Mononuclear cell (primary cell): Measurements from ENCODE around the gene AIRE. TPM values are rescaled to one million over a fixed set of nuclear protein-coding genes. Genes with fewer than 3 reads are reported as not detected.
"Not testable (repeated sequence)": the region's sequence is repeated elsewhere in the genome, so short reads cannot be mapped to it uniquely, and the experiment has no call there.

ENCODE experiments used
- H3K27me3 ChIP-seq: 2 replicates; pipeline ENCODE4 v1.6.0; 2011; ENCODE audit warnings: low read length, control low read depth; ENCODE audit not compliant: insufficient read depth
- H3K4me1 ChIP-seq: 2 replicates; pipeline ENCODE4 v1.5.1; 2011; ENCODE audit warnings: mild to moderate bottlenecking, low read length, control low read depth; ENCODE audit not compliant: insufficient read depth
- H3K4me3 ChIP-seq: 2 replicates; pipeline ENCODE4 v1.5.1; 2011; ENCODE audit warnings: mild to moderate bottlenecking, low read length, moderate library complexity
- H3K9me3 ChIP-seq: 2 replicates; pipeline ENCODE4 v1.5.1; 2011; ENCODE audit warnings: low read depth, mild to moderate bottlenecking, control low read depth, low read length
- total RNA-seq: library from RNA; depleted of rRNA; stranded (reverse); fragments of >200 nt; gene quantifications from one replicate; pipeline ENCODE4 v1.2.3, GENCODE V29; 2012

AIRE gene
- total RNA-seq, 1 donor, result 0.10 TPM

DNA sequence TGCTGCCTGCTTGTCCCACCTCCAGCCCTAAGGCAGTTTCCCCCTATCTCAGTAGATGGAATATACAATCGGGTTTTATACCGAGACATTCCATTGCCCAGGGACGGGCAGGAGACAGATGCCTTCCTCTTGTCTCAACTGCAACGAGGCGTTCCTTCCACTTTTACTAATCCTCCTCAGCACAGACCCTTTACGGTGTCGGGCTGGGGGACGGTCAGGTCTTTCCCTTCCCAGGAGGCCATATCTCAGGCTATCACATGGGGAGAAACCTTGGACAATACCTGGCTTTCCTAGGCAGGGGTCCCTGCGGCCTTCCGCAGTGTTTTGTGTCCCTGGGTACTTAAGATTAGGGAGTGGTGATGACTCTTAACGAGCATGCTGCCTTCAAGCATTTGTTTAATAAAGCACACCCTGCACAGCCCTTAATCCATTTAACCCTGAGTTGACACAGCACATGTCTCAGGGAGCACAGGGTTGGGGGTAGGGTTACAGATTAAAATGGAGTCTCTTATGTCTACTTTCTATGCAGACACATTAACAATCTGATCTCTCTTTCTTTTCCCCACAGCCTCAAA, 2.4 kb upstream of the AIRE start:
- H3K27me3 ChIP-seq, H3K9me3 ChIP-seq, H3K4me3 ChIP-seq, H3K4me1 ChIP-seq: not testable (repeated sequence)

DNA sequence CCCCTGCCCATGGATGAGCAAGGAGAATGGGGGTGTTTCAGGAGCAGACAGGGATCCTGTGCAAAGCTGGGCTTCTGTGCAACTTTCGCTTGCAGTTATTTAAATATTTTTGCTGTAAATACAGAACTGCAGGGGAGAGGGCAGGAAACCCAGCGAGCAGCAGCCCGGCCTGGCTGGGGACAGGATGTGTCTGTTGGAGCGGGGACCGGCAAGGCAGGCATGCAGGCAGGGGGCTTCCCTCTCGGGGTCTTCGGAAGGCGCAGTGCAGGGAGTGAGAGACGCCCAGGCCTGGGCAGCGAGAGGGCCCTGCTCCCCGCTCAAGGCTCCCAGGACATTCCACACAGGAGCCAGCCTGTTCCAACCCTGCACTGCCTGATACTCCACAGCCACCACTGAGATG, 1.7 kb upstream of the AIRE start:
- Histone ChIP-seq H3K4me1 (no peaks in the 10 kb centered on the region), H3K27me3 (no peaks in the 10 kb centered on the region), H3K4me3 (no peak overlapping the region), H3K9me3 (no peaks in the 10 kb centered on the region)

DNA sequence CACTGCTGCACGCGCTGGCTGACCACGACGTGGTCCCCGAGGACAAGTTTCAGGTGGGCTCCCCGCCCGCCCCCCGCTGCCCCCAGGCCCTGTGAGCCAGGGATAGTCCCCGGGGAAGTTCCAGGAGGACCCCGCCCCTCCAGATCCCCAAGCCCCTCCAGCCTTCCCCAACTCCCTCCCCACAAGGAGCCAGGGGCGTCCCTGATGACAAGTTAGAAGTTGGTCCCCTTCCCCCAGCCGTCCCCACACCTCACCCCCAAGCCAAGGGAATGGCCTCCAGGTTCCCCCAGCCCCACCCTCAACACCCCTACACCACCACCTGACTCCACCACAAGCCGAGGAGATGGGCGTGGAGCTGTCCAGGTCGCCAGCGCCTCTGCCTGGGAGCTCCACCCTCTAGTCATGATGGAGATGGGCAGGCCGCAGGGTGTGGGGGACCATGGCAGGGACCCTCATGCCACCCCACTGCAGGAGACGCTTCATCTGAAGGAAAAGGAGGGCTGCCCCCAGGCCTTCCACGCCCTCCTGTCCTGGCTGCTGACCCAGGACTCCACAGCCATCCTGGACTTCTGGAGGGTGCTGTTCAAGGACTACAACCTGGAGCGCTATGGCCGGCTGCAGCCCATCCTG, 525 bp downstream of the AIRE start:
- Histone ChIP-seq H3K4me3 (no peak overlapping the region), H3K27me3 (no peaks in the 10 kb centered on the region), H3K4me1 (no peaks in the 10 kb centered on the region), H3K9me3 (no peaks in the 10 kb centered on the region)

DNA sequence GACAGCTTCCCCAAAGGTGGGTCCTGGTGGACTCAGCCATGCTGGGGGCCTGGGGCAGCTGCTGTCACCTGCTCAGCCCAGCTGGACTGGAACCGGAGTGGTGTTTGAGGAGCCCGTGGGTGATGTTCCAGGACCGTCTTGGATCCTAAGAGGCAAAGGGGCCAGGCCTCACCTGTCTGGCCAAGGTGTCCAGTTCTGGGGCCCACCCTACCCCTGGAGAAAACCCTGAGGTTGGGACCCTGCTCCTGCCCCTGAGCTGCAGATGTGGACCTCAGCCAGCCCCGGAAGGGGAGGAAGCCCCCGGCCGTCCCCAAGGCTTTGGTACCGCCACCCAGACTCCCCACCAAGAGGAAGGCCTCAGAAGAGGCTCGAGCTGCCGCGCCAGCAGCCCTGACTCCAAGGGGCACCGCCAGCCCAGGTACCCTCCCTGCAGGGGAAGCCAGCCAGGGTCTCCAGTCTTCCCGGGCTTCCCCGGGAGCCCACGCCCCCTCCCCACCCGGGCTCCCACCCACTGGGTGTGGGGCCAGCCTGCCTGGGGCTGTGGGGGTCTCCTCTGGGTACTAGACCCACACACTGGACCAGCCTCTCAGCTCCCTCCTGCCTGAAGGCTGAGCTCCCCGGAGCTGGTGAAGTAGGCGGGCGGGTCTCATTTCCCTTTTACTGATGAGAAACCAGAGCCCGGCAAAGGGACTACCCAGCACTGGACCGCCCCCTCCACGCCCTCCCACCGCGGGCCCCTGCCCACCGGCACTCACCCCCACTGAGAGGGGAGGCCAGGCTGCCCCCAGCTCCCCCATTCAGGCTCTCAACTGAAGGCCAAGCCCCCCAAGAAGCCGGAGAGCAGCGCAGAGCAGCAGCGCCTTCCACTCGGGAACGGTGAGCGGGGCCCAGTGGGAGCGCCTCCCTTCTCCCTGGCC, 1.3 kb downstream of the AIRE start:
- Histone ChIP-seq H3K4me1 (no peaks in the 10 kb centered on the region), H3K9me3 (no peaks in the 10 kb centered on the region), H3K27me3 (no peaks in the 10 kb centered on the region), H3K4me3 (no peak overlapping the region)

DNA sequence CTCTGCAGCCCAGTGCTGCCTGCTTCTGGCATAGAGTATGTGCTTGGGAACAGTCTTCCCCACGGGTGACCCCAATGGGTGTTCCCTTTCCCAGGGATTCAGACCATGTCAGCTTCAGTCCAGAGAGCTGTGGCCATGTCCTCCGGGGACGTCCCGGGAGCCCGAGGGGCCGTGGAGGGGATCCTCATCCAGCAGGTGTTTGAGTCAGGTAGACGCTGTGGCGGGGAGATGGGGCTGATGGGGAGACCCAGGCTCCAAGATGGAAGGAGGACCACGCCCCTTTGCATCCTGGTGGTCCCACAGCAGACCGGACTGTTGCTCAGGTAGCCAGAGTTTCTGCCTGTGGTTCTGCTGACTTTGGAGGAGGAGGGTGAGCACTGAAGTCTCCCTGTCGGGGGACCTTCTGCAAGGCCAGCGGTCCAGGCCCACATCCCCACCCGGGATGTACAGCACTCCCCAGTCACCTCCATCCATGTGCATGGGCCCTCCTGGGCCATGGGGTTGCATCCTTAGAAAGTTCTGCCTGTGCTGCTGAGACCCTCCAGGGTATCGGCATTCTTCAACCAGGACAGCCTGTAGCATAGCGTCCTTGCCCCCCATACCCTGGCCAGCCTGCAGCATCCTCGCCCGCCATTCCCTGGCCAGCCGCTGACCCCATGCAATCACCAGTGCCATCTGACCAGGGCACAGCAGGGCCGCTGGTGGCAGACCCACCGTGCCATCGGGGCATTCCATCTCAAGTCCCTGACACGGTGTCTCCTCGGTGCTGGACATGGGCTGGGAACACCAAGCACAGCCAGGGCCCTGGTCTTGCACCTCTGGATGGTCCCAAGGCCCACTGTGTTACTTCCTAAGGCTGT, 2.8 kb downstream of the AIRE start:
- Histone ChIP-seq H3K9me3 (no peaks in the 10 kb centered on the region), H3K27me3 (no peaks in the 10 kb centered on the region), H3K4me3 (no peak overlapping the region), H3K4me1 (no peaks in the 10 kb centered on the region)

DNA sequence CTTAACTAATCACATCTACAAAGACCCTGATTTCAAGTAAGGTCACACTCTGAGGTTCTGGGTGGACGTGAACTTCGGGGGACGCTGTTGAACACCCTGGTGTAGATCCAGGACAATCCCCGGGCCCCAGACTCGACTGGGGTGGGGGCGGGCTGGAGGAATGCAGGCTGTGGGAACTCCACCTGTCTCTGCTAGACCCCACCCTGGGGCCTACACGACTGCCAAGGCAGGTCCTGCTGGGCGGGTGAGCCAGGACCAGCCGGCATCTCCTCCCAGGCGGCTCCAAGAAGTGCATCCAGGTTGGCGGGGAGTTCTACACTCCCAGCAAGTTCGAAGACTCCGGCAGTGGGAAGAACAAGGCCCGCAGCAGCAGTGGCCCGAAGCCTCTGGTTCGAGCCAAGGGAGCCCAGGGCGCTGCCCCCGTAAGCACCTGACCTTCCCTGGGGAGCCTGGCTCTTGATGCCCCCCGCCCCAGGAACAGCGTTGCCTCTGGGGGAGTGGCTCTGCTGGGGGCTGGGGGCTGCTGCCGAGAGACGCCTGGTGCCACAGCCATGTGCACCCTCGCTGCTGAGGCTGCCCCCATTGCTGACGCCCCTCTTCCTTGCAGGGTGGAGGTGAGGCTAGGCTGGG, 3.8 kb downstream of the AIRE start:
- no peaks in the 10 kb centered on the region for H3K27me3 ChIP-seq
- no peaks in the 10 kb centered on the region for H3K9me3 ChIP-seq
- peaks cover 3% of the 10 kb centered on the region for H3K4me1 ChIP-seq
- no peak overlapping the region for H3K4me3 ChIP-seq

DNA sequence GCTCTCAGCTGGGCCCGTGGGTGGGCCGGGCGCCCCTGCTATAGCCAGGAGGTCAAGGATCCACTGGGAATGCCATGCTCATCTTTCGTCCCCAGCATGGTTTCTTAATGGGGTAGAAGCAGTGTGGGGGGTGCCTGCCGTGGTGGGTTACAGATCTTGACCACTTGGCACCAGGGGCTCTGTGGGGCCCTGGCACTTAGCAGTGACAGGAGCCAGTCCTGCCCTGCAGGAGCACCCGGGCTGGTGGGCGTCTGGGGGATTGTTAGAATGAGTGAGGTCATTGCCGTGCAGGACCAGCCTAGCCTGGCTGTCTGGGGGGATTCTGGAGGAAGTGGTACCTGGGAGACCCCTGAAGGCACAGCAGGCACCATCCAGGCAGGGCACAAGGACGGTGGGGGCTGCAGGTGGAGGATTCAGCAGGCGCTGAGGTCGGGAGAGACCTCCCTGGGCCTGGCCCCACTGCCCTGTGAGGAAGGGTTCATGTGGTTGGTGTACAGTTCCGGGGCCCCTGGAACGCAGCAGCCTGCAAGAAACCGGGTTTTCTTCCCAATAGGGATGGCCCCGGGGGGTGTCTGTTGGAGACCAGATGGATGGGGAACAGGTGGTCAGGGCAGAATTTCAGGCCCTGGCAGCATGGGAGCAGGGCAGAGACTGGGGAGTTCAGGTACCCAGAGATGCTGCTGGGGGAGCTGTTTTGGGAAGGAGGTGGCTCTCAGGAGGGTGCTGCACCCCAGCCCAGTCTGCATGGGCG, 4.8 kb downstream of the AIRE start:
- Histone ChIP-seq H3K9me3 (no peaks in the 10 kb centered on the region), H3K27me3 (no peaks in the 10 kb centered on the region), H3K4me3 (no peak overlapping the region), H3K4me1 (peaks cover 13% of the 10 kb centered on the region)

DNA sequence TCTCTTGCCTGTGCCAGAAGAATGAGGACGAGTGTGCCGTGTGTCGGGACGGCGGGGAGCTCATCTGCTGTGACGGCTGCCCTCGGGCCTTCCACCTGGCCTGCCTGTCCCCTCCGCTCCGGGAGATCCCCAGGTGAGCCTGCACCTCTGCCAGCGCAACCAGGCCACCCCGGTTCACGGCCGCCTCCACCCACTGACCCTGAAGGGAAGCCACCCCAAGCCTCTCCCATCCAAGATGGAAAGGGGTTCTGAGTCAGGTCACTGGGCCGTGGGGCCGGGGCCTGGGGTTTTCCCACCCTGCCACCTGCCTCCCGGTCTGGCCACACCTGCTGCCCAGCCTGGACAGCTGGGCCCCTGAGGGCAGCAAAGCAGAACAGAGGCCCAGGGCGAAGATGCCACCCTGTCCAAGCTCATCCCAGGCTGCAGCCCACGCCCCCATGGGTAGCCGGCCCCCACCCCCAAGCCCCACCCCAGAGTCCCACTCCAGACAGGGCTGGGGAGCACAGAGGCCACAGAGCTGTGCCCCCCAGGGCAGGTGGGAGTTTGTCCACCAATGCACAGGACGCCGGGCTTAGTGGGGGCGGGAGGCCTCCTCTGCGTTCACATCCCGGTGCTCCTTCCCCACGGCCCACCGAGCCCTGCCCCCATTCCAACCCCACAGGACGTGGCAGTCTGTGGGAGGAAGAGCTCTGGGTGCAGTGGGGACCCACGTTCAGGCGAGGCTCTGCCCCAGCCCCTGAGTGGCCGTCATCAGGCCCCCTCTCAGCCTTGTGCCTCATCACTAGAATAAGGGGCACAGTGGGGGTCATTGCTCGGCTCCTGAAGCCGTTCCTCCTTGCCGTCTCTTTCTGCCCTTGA, 5.6 kb downstream of the AIRE start:
- Histone ChIP-seq H3K27me3 (no peaks in the 10 kb centered on the region), H3K9me3 (no peaks in the 10 kb centered on the region), H3K4me3 (no peak overlapping the region), H3K4me1 (peaks cover 13% of the 10 kb centered on the region)

DNA sequence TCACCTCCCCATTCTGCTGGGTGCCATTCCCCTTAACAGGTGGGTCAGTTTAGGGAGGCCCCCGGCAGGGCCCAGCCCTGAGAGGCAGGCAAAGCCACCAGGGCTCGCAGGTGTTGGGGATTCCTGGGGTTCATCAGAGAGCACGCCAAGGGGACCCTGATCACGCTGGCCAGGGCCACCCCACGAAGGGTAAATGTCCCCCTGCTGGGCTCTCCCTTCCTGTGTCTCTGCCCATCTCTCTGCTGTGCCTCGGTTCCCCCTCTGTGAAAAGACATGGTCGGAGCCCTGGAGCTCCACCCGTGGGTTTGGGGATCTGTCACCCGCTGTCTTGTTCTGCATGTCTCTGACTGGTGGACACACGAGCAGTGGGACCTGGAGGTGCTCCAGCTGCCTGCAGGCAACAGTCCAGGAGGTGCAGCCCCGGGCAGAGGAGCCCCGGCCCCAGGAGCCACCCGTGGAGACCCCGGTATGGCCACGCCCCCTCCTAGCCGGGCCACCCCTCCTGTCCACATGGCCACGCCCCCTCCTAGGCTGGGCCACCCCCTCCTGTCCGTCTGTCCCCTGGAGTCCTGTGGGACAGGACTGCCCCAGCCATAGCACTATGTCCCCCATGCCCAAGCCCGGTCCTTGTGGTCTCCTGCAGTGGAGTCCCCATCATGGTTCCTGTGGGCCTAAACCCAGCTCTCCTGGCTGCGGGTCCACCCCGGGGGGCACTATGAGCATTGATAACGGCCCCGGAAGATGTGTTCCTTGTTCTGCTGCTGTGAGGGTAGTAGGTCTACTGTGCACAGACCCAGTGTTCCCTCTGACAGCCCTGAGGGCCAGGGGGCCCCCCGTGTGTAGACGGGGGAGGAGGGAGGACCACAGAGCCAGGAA, 6.5 kb downstream of the AIRE start:
- no peaks in the 10 kb centered on the region for H3K27me3 ChIP-seq
- H3K4me1 ChIP-seq, result peaks cover 13% of the 10 kb centered on the region
- no peak overlapping the region for H3K4me3 ChIP-seq
- no peaks in the 10 kb centered on the region for H3K9me3 ChIP-seq

DNA sequence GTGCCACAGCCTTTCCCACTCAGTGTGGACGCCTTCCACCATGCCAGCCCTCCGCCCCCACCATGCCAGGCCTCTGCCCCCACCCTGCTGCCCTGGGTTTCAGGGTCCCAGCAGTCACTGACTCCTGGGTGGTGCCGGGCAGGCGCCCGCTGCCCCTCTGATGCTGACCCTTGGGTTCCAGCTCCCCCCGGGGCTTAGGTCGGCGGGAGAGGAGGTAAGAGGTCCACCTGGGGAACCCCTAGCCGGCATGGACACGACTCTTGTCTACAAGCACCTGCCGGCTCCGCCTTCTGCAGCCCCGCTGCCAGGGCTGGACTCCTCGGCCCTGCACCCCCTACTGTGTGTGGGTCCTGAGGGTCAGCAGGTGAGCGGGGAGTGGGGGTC, 7.1 kb downstream of the AIRE start:
- H3K4me3 ChIP-seq, result no peak overlapping the region
- H3K4me1 ChIP-seq, result peaks cover 20% of the 10 kb centered on the region
- no peaks in the 10 kb centered on the region for H3K9me3 ChIP-seq
- no peaks in the 10 kb centered on the region for H3K27me3 ChIP-seq

DNA sequence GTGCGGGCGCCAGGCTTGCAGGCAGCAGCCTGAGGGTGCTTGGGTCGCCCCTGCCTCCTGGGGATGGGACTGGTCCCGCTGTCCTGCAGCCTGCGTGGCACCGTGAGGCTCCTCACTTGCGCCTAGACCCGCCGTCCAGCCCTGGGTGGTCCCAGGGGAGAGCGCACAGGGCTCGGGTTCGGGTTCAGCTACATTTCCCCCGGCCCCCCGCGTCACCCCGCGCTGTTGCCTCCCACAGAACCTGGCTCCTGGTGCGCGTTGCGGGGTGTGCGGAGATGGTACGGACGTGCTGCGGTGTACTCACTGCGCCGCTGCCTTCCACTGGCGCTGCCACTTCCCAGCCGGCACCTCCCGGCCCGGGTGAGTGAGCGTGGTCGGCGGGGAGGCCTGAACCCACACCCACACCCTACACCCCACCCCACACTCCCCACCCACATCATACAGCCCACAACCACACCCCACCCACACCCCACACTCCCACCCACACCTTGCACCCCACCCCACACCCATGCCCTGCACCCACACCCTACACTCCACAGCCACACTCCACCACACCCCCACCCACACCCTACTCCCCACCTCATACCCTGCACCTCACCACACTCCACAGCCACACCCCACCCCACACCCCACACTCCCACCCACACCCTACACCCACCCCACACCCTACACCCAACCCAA, 8.0 kb downstream of the AIRE start:
- peaks cover 29% of the 10 kb centered on the region for H3K4me1 ChIP-seq

More for the DNA sequence above, 8.0 kb downstream of the AIRE start:
- Histone ChIP-seq H3K4me3 (no peak overlapping the region), H3K9me3 (no peaks in the 10 kb centered on the region), H3K27me3 (no peaks in the 10 kb centered on the region)
